ENCODE results near the gene AADACL4. TPM values are rescaled to one million over a fixed set of nuclear protein-coding genes. Genes with fewer than 3 reads are reported as not detected.

Gene AADACL4
- total and polyA plus RNA-seq, 9 of the 15 experiments (the other 6 are each of a cell fraction or from before 2014, with no cell fraction given) = not detected

- no peak for TF ChIP-seq ZNF175 (CRISPR knock-in tag; IDR thresholded peaks at IDR 0.05; ENCODE audit: low read depth)
- TF ChIP-seq HNRNPUL1 (IDR thresholded peaks at IDR 0.05; ENCODE audit: low read length) = no peak
- TF ChIP-seq BCOR (IDR thresholded peaks at IDR 0.05) = no peak
These were observed 352 bp downstream of the AADACL4 start (continued) for GRCh38 chr1:12644237-12644636.

GRCh38 chr1:12644829-12645228, 944 bp downstream of the AADACL4 start:
- Histone ChIP-seq H3K4me3 (no peak overlapping the region), H3K4me1 (replicated peaks in 1 of 2; ENCODE audit: control insufficient read depth in 2 of 2, insufficient read depth in 2 of 2, low read length in 2 of 2) (peaks cover 0 to 3% of the 10 kb centered on the region in 2 experiments; a peak in 3 of 5 replicates), H3K9me3 (replicated peaks; ENCODE audit: control insufficient read depth, insufficient read depth, low read depth, low read length) (peaks cover 19% of the 10 kb centered on the region), H3K27ac (ENCODE audit: extremely low read depth, low read depth, low read length) (no peak overlapping the region), H3K4me2 (ENCODE audit: insufficient read depth, low read length) (no peak overlapping the region), H3K36me3 (ENCODE audit: control insufficient read depth, insufficient read depth, low read length) (peaks cover 30% of the 10 kb centered on the region), H2AFZ (ENCODE audit: low read depth, low read length) (no peak overlapping the region), H3K9ac (ENCODE audit: insufficient read depth in 1 of 2, low read depth in 2 of 2, low read length in 2 of 2) (no peak overlapping the region), H4K20me1 (replicated peaks; ENCODE audit: control insufficient read depth, insufficient read depth, low read length) (no peaks in the 10 kb centered on the region), H3K9me1 (ENCODE audit: control insufficient read depth, insufficient read depth, low read length) (no peaks in the 10 kb centered on the region), H3K79me2 (ENCODE audit: control insufficient read depth, insufficient read depth, low read length) (no peaks in the 10 kb centered on the region), H3K27me3 (ENCODE audit: control insufficient read depth in 2 of 2, insufficient read depth in 2 of 2, low read length in 2 of 2) (no peaks in the 10 kb centered on the region)
- in situ Hi-C loops (cut with MboI) (no loop called here), intact Hi-C loops (cut with micrococcal nuclease) (no loop called here)
- DNase-seq (ENCODE audit: extremely low read depth in 1 of 4, low spot score in 3 of 4) (no peak), ATAC-seq (no peak), FAIRE-seq (no peak)
- 88% methylated on average over 1 of the region's 2 CpGs for WGBS (ENCODE audit: insufficient coverage, low coverage, missing lambda C conversion rate)
- POLR2A ChIA-PET = interaction anchor here (0.7 kb wide), 2 partner anchors 12 to 13 kb away, joined by 3 read pairs; no protein-coding TSS in a partner anchor
- BruUV-seq (replicated peaks) = no TSS peak
- CTCF ChIA-PET (ENCODE audit: low intra/inter-chr PET ratio) = no interaction called here
- peak; percentile 54; the same call in 1 of the 2 replicates for TF ChIP-seq ELF4 (CRISPR knock-in tag; IDR thresholded peaks at IDR 0.05)
- no peak for TF ChIP-seq SMARCE1 (IDR thresholded peaks at IDR 0.05)
- TF ChIP-seq HBP1 (CRISPR knock-in tag; IDR thresholded peaks at IDR 0.05) = 0 out of 2 replicates have a peak, but pooled peaks have one; percentile 9
- TF ChIP-seq SRSF9 (IDR thresholded peaks at IDR 0.05; ENCODE audit: borderline replicate concordance, low read depth, low read length) = no peak
- TF ChIP-seq STAT5B (CRISPR knock-in tag; IDR thresholded peaks at IDR 0.05) = no peak
- TF ChIP-seq FOSL1 (tag; conservative IDR thresholded peaks at IDR 0.05) = no peak
- no peak for TF ChIP-seq TAF15 (IDR thresholded peaks at IDR 0.05; ENCODE audit: low read depth, low read length)
- no peak for TF ChIP-seq DDX20 (tag; IDR thresholded peaks at IDR 0.05; ENCODE audit: low read depth)
- TF ChIP-seq THRB (CRISPR knock-in tag; conservative IDR thresholded peaks at IDR 0.05) = peak; percentile 68; the same call in 1 of the 2 replicates
- TF ChIP-seq MTA1 (IDR thresholded peaks at IDR 0.05; ENCODE audit: borderline replicate concordance) = no peak; the same call in 1 of the 2 replicates
- TF ChIP-seq CC2D1A (IDR thresholded peaks at IDR 0.05) = no peak
- TF ChIP-seq TSC22D4 (tag; IDR thresholded peaks at IDR 0.05) = peak; percentile 52; the same call in 1 of the 2 replicates
- TF ChIP-seq ZBTB26 (CRISPR knock-in tag; IDR thresholded peaks at IDR 0.05) = peak; percentile 71; the same call in 1 of the 2 replicates
- no peak for TF ChIP-seq TFE3 (CRISPR knock-in tag; IDR thresholded peaks at IDR 0.05)

Measured in K562 (cell line).